Amygdala (tissue), 56 donors: Measurements from ENCODE around the gene RHOBTB3.
"Not testable (repeated sequence)": the region's sequence is repeated elsewhere in the genome, so short reads cannot be mapped to it uniquely, and the experiment has no call there.

Experiments
- DNase-seq, 56 donors: peaks; one replicate each; lab custom pipeline; 2025; lab: John Stamatoyannopoulos, UW

The RHOBTB3 gene

GRCh38 chr5:95730730-95731570 is at the start of gene RHOBTB3:
TSS of gene RHOBTB3 (plus strand) at chr5:95731336. CDS start at chr5:95731683, 347 bp downstream.
- DNase-seq = peak in 55 of 56 donors; percentile 52 to 96 (median 84)

- no peak for DNase-seq
These were observed 48.2 kb upstream of the RHOBTB3 start, which contains the start of gene SPATA9 for GRCh38 chr5:95682891-95683290. TSS of gene SPATA9 (minus strand) at chr5:95682991. CDS start at chr5:95682854, 137 bp downstream.

GRCh38 chr5:95684361-95684760 is 46.8 kb upstream of the RHOBTB3 start:
- no peak for DNase-seq

GRCh38 chr5:95686651-95687050 is 44.5 kb upstream of the RHOBTB3 start:
- no peak for DNase-seq

GRCh38 chr5:95689680-95690079 is 41.5 kb upstream of the RHOBTB3 start:
- no peak for DNase-seq

- no peak for DNase-seq
These were observed 40.8 kb upstream of the RHOBTB3 start for GRCh38 chr5:95690333-95690732.

GRCh38 chr5:95697781-95698681 is 33.1 kb upstream of the RHOBTB3 start:
- DNase-seq = no peak

GRCh38 chr5:95699337-95699736 is 31.8 kb upstream of the RHOBTB3 start:
- DNase-seq = no peak

- DNase-seq = no peak
These were observed 30.1 kb upstream of the RHOBTB3 start for GRCh38 chr5:95701074-95701473.

GRCh38 chr5:95704150-95704549 is 27.0 kb upstream of the RHOBTB3 start:
- DNase-seq = peak in 1 of 56 donors; percentile 42

GRCh38 chr5:95706196-95706595 is 24.9 kb upstream of the RHOBTB3 start:
- DNase-seq = not testable (repeated sequence)

- DNase-seq = no peak
These were observed 24.1 kb upstream of the RHOBTB3 start for GRCh38 chr5:95707055-95707454.

- DNase-seq = not testable (repeated sequence)
These were observed 23.5 kb upstream of the RHOBTB3 start for GRCh38 chr5:95707534-95708188.

- no peak for DNase-seq
These were observed 22.3 kb upstream of the RHOBTB3 start for GRCh38 chr5:95708876-95709275.

GRCh38 chr5:95709967-95710650 is 21.0 kb upstream of the RHOBTB3 start:
- peak in 20 of 56 donors; percentile 1 to 49 (median 12) for DNase-seq

- DNase-seq = not testable (repeated sequence)
These were observed 20.3 kb upstream of the RHOBTB3 start for GRCh38 chr5:95710651-95711500.

- no peak for DNase-seq
These were observed 19.4 kb upstream of the RHOBTB3 start for GRCh38 chr5:95711501-95712346.

- no peak for DNase-seq
These were observed 18.7 kb upstream of the RHOBTB3 start for GRCh38 chr5:95712347-95712958.
